SU-DHL-6 (cell line): ENCODE data around the gene RORB.

ENCODE experiments used
- H2AFZ ChIP-seq: fragments of 200-600 bp; sonication (generic); 2 replicates; pipeline ENCODE4 v1.6.1; 2014; ENCODE audit warnings: low read depth, mild to moderate bottlenecking, moderate library complexity, mixed read lengths, antibody characterized with exemption, low read length; ENCODE audit not compliant: severe bottlenecking
- H3F3A ChIP-seq: fragments of 200-600 bp; shearing (Covaris generic); 2 replicates; pipeline ENCODE4 v1.6.0; 2016; ENCODE audit warnings: antibody characterized with exemption, mild to moderate bottlenecking; ENCODE audit not compliant: insufficient read depth
- H3K27ac ChIP-seq: fragments of 200-600 bp; sonication (generic); 2 replicates; pipeline ENCODE4 v1.5.1; 2016; ENCODE audit warnings: low read depth, mild to moderate bottlenecking, low read length, moderate library complexity, mixed read lengths
- H3K27me3 ChIP-seq: fragments of 200-600 bp; sonication (generic), shearing (Covaris generic); 2 replicates; pipeline ENCODE4 v1.6.0; 2014; ENCODE audit warnings: mild to moderate bottlenecking, low read length
- H3K36me3 ChIP-seq: fragments of 200-600 bp; sonication (generic); 2 replicates; pipeline ENCODE4 v1.6.1; 2014; ENCODE audit warnings: mild to moderate bottlenecking, low read length, mixed read lengths
- H3K4me2 ChIP-seq: fragments of 300-600, 200-600 bp; shearing (Covaris generic), sonication (generic); 2 replicates; pipeline ENCODE4 v1.6.0; 2014; ENCODE audit warnings: low read length, low read depth, mild to moderate bottlenecking; ENCODE audit not compliant: poor library complexity, severe bottlenecking
- H3K4me3 ChIP-seq: fragments of 200-600 bp; sonication (generic); 2 replicates; pipeline ENCODE4 v1.5.1; 2014; ENCODE audit warnings: antibody characterized with exemption, low read length, mild to moderate bottlenecking, mixed read lengths; ENCODE audit not compliant: insufficient read depth, poor library complexity, severe bottlenecking
- H3K79me2 ChIP-seq: fragments of 200-600 bp; sonication (generic); 2 replicates; pipeline ENCODE4 v1.6.1; 2014; ENCODE audit warnings: mild to moderate bottlenecking, low read length, moderate library complexity; ENCODE audit not compliant: insufficient read depth
- H3K9ac ChIP-seq: fragments of 200-600 bp; sonication (generic); 2 replicates; pipeline ENCODE4 v1.7.0; 2014; ENCODE audit warnings: mild to moderate bottlenecking, low read length
- H3K9me2 ChIP-seq: fragments of 200-600 bp; sonication (generic); replicated peaks from 2 replicates; pipeline ENCODE4 v1.6.1; 2014; ENCODE audit warnings: low read length; ENCODE audit not compliant: insufficient read depth
- H3K9me3 ChIP-seq: fragments of 200-600 bp; sonication (generic); 2 replicates; pipeline ENCODE4 v1.6.1; 2014; ENCODE audit warnings: low read length, mixed read lengths; ENCODE audit not compliant: insufficient read depth
- H4K20me1 ChIP-seq: fragments of 200-600 bp; sonication (generic); 2 replicates; pipeline ENCODE4 v1.6.1; 2014; ENCODE audit warnings: low read depth, mild to moderate bottlenecking, antibody characterized with exemption, low read length, moderate library complexity, mixed read lengths
- CTCF ChIP-seq: fragments of 200-600 bp; sonication (generic); IDR thresholded peaks from one replicate; pipeline ENCODE4 v1.5.1; 2017; ENCODE audit warnings: antibody characterized with exemption, mild to moderate bottlenecking, low read length, moderate library complexity; ENCODE audit not compliant: insufficient read depth, poor library complexity, severe bottlenecking
- EZH2phosphoT487 ChIP-seq: fragments of 200-600 bp; sonication (generic), shearing (Covaris generic); conservative IDR thresholded peaks from 2 replicates; pipeline ENCODE4 v1.6.1; 2018; ENCODE audit warnings: mild to moderate bottlenecking, antibody characterized with exemption, low read length, moderate library complexity, mixed read lengths

Gene RORB

GRCh38 chr9:74719306-74719705, 222.2 kb downstream of the RORB start:
- H3K27me3 ChIP-seq: no peaks in the 10 kb centered on the region
- no peaks in the 10 kb centered on the region for H3F3A ChIP-seq
- no peak overlapping the region for H3K4me3 ChIP-seq
- no peak overlapping the region for H3K27ac ChIP-seq
- H3K9me2 ChIP-seq: no peaks in the 10 kb centered on the region
- H3K9ac ChIP-seq: no peak overlapping the region
- no peaks in the 10 kb centered on the region for H4K20me1 ChIP-seq
- H2AFZ ChIP-seq: no peak overlapping the region
- H3K36me3 ChIP-seq: no peaks in the 10 kb centered on the region
- H3K4me2 ChIP-seq: no peak overlapping the region
- TF ChIP-seq CTCF (no peak), EZH2phosphoT487 (no peak)
- H3K79me2 ChIP-seq: no peaks in the 10 kb centered on the region
- no peaks in the 10 kb centered on the region for H3K9me3 ChIP-seq

- Histone ChIP-seq H3K4me3 (no peak overlapping the region), H3K27ac (no peak overlapping the region), H3K79me2 (no peaks in the 10 kb centered on the region), H3K36me3 (no peaks in the 10 kb centered on the region), H3F3A (no peaks in the 10 kb centered on the region), H2AFZ (no peak overlapping the region), H3K9me2 (no peaks in the 10 kb centered on the region), H3K9ac (no peak overlapping the region), H3K27me3 (no peaks in the 10 kb centered on the region), H4K20me1 (no peaks in the 10 kb centered on the region), H3K4me2 (no peak overlapping the region), H3K9me3 (no peaks in the 10 kb centered on the region)
- TF ChIP-seq EZH2phosphoT487 (no peak), CTCF (no peak)
These were observed 224.8 kb downstream of the RORB start for GRCh38 chr9:74721696-74722660.

DNA sequence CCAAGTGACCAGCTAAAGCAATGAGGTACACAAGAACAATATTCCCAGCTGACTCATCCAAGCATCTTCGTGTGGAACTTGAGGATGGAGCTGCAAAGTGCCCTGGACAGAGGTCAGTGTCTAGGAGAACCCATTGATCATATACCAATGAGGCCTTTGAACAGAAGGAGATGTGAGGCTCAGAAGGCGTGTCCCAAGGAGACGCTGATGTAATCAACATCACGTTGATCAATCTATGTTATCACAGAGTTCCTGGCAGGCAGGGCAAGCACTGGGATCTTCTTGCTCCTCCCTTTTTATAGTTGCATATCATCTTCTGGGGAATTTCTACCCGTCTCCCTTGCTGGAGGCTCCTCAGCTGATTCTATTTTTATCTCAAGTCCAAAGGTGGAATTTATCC, 227.2 kb downstream of the RORB start:
- no peaks in the 10 kb centered on the region for H3K36me3 ChIP-seq
- H2AFZ ChIP-seq: no peak overlapping the region
- H3K79me2 ChIP-seq: no peaks in the 10 kb centered on the region
- no peaks in the 10 kb centered on the region for H4K20me1 ChIP-seq
- no peaks in the 10 kb centered on the region for H3F3A ChIP-seq
- TF ChIP-seq EZH2phosphoT487 (no peak), CTCF (no peak)
- H3K9ac ChIP-seq: no peak overlapping the region
- H3K4me3 ChIP-seq: no peak overlapping the region
- no peaks in the 10 kb centered on the region for H3K9me3 ChIP-seq
- H3K9me2 ChIP-seq: no peaks in the 10 kb centered on the region
- H3K4me2 ChIP-seq: no peak overlapping the region
- no peak overlapping the region for H3K27ac ChIP-seq
- no peaks in the 10 kb centered on the region for H3K27me3 ChIP-seq
